Endodermal cell (in vitro differentiated cells): ENCODE data around the gene UBAP1L. TPM values are rescaled to one million over a fixed set of nuclear protein-coding genes. Genes with fewer than 3 reads are reported as not detected.
"Not testable (repeated sequence)": the region's sequence is repeated elsewhere in the genome, so short reads cannot be mapped to it uniquely, and the experiment has no call there.

Experiments used
- DNase-seq: peaks from one replicate; pipeline ENCODE4 v3.0.0-alpha.2; 2017
- H3K27ac ChIP-seq: 2 replicates; pipeline ENCODE4 v1.5.1; 2013; ENCODE audit warnings: mild to moderate bottlenecking, low read depth, low read length, moderate library complexity
- H3K27me3 ChIP-seq: 2 replicates; pipeline ENCODE4 v1.6.1; 2013; ENCODE audit warnings: mild to moderate bottlenecking, low read length, moderate library complexity; ENCODE audit not compliant: insufficient read depth, control insufficient read depth, poor library complexity, severe bottlenecking
- H3K36me3 ChIP-seq: 2 replicates; pipeline ENCODE4 v1.7.0; 2013; ENCODE audit warnings: mild to moderate bottlenecking, low read length, moderate library complexity; ENCODE audit not compliant: control insufficient read depth, insufficient read depth
- H3K4me1 ChIP-seq: one replicate; pipeline ENCODE4 v1.7.0; 2013; ENCODE audit warnings: low read length; ENCODE audit not compliant: control insufficient read depth, insufficient read depth
- H3K4me3 ChIP-seq: 2 replicates; pipeline ENCODE4 v1.5.1; 2013; ENCODE audit warnings: mild to moderate bottlenecking, low read length, moderate library complexity
- H3K9ac ChIP-seq: 2 replicates; pipeline ENCODE4 v1.6.1; 2013; ENCODE audit warnings: mild to moderate bottlenecking, low read length, moderate library complexity; ENCODE audit not compliant: poor library complexity, severe bottlenecking; ENCODE audit errors: extremely low read depth
- H3K9me3 ChIP-seq: 2 replicates; pipeline ENCODE4 v1.6.1; 2013; ENCODE audit warnings: mild to moderate bottlenecking, low read length, moderate library complexity; ENCODE audit not compliant: control insufficient read depth
- H3K27ac Mint-ChIP-seq: 2 replicates; pipeline ENCODE4 v1.8.0; 2020; ENCODE audit warnings: mixed read lengths
- H3K27me3 Mint-ChIP-seq: 2 replicates; pipeline ENCODE4 v1.8.0; 2021; ENCODE audit warnings: mild to moderate bottlenecking, mixed read lengths; ENCODE audit not compliant: insufficient read depth
- H3K36me3 Mint-ChIP-seq: 2 replicates; pipeline ENCODE4 v1.8.0; 2020; ENCODE audit warnings: low read depth, mixed read lengths
- H3K4me1 Mint-ChIP-seq: 2 replicates; pipeline ENCODE4 v1.8.0; 2020; ENCODE audit warnings: mixed read lengths
- H3K4me3 Mint-ChIP-seq: 2 replicates; pipeline ENCODE4 v1.8.0; 2020; ENCODE audit warnings: mild to moderate bottlenecking, moderate library complexity, mixed read lengths
- H3K9me3 Mint-ChIP-seq: 2 replicates; pipeline ENCODE4 v1.8.0; 2020; ENCODE audit warnings: mild to moderate bottlenecking, mixed read lengths
- CTCF ChIP-seq: fragments of 200-600 bp; sonication (generic); conservative IDR thresholded peaks from 2 replicates; pipeline ENCODE4 v1.5.0; 2021; ENCODE audit warnings: antibody characterized with exemption, mild to moderate bottlenecking
- WGBS, 2 experiments: methylation state at CpG; one replicate each; pipeline versions ENCODE4 v1.1.5 to v1.1.7; 2013; ENCODE audit warnings: missing lambda C conversion rate in 2 of 2, mixed read lengths in 1 of 2; ENCODE audit not compliant: insufficient coverage in 1 of 2, insufficient read length in 1 of 2; 5-methylcytosine and 5-hydroxymethylcytosine counted together
- total RNA-seq, 2 donors: library from RNA; stranded (reverse); fragmentation: NEBNext Ultra II Directional in 1 of 2; extraction: Animal tissue kit (Norgen Biotek cat#: 25700) in 1 of 2; gene quantifications; 2 replicates in 1 of 2; 3 replicates in 1 of 2; pipeline ENCODE4 v1.2.1, GENCODE V29; 2021

The UBAP1L gene
- total RNA-seq, 2 donors from 2014 or later, result 3.4 to 4.2 TPM

GRCh38 chr15:65077981-65078352, 37.0 kb downstream of the UBAP1L start:
- no peaks in the 10 kb centered on the region for H3K27me3 ChIP-seq
- H3K4me1 Mint-ChIP-seq, result peaks cover 16% of the 10 kb centered on the region
- peaks cover 19% of the 10 kb centered on the region for H3K9me3 Mint-ChIP-seq
- no peak overlapping the region for H3K4me3 ChIP-seq
- H3K9ac ChIP-seq, result no peak overlapping the region
- H3K36me3 ChIP-seq, result no peaks in the 10 kb centered on the region
- H3K9me3 ChIP-seq, result no peaks in the 10 kb centered on the region
- WGBS, 2 experiments, result 51 to 76% methylated on average over 21 to 24 of the region's 24 CpGs
- peak; percentile 96 for DNase-seq
- TF ChIP-seq CTCF, result peak; percentile 87
- peaks cover 5% of the 10 kb centered on the region for H3K4me1 ChIP-seq
- no peak overlapping the region for H3K27ac Mint-ChIP-seq
- no peak overlapping the region for H3K4me3 Mint-ChIP-seq
- H3K36me3 Mint-ChIP-seq, result peaks cover 1% of the 10 kb centered on the region
- H3K27ac ChIP-seq, result no peak overlapping the region
- peaks cover 53% of the 10 kb centered on the region for H3K27me3 Mint-ChIP-seq

GRCh38 chr15:65077291-65077980, 37.6 kb downstream of the UBAP1L start:
- H3K27me3 Mint-ChIP-seq, result peaks cover 49% of the 10 kb centered on the region
- H3K9me3 Mint-ChIP-seq, result peaks cover 19% of the 10 kb centered on the region
- H3K4me3 Mint-ChIP-seq, result no peak overlapping the region
- H3K36me3 ChIP-seq, result no peaks in the 10 kb centered on the region
- no peak for TF ChIP-seq CTCF
- no peak overlapping the region for H3K9ac ChIP-seq
- peaks cover 5% of the 10 kb centered on the region for H3K4me1 ChIP-seq
- WGBS, 2 experiments, result 91 to 92% methylated on average over 43 to 85 of the region's 85 CpGs
- no peak for DNase-seq
- H3K36me3 Mint-ChIP-seq, result peaks cover 1% of the 10 kb centered on the region
- H3K27ac ChIP-seq, result no peak overlapping the region
- H3K4me3 ChIP-seq, result no peak overlapping the region
- H3K27ac Mint-ChIP-seq, result no peak overlapping the region
- no peaks in the 10 kb centered on the region for H3K27me3 ChIP-seq
- H3K9me3 ChIP-seq, result peaks cover 5% of the 10 kb centered on the region
- peaks cover 11% of the 10 kb centered on the region for H3K4me1 Mint-ChIP-seq

- Mint-ChIP-seq H3K9me3 (peaks cover 19% of the 10 kb centered on the region), H3K27me3 (peaks cover 42% of the 10 kb centered on the region), H3K36me3 (peaks cover 1% of the 10 kb centered on the region), H3K4me3 (no peak within 1 kb of the TSS), H3K4me1 (peaks cover 9% of the 10 kb centered on the region), H3K27ac (no peak within 1 kb of the TSS)
- H3K9me3 ChIP-seq, result peaks cover 5% of the 10 kb centered on the region
- H3K9ac ChIP-seq, result no peak within 1 kb of the TSS
- H3K4me1 ChIP-seq, result no peaks in the 10 kb centered on the region
- H3K27ac ChIP-seq, result no peak within 1 kb of the TSS
- no peaks in the 10 kb centered on the region for H3K36me3 ChIP-seq
- WGBS, 2 experiments, result 91 to 95% methylated on average over 54 to 73 of the region's 73 CpGs
- no peak within 1 kb of the TSS for H3K4me3 ChIP-seq
- TF ChIP-seq CTCF, result no peak
- DNase-seq, result no peak
- no peaks in the 10 kb centered on the region for H3K27me3 ChIP-seq
Measured at GRCh38 chr15:65076486-65077290, 38.3 kb downstream of the UBAP1L start, which contains the start of gene KBTBD13. Gene KBTBD13, plus strand, starts transcription at chr15:65076746. Its CDS starts 70 bp downstream, at chr15:65076816.

- not testable (repeated sequence) for H3K4me1 ChIP-seq, DNase-seq, H3K4me1 Mint-ChIP-seq, H3K4me3 ChIP-seq, H3K27ac ChIP-seq, H3K4me3 Mint-ChIP-seq, H3K27me3 ChIP-seq, H3K36me3 ChIP-seq, H3K27ac Mint-ChIP-seq, H3K9ac ChIP-seq, H3K36me3 Mint-ChIP-seq, H3K9me3 ChIP-seq
- H3K9me3 Mint-ChIP-seq, result peaks cover 19% of the 10 kb centered on the region
- 89 to 95% methylated on average over 7 to 12 of the region's 12 CpGs for WGBS, 2 experiments
- H3K27me3 Mint-ChIP-seq, result peaks cover 33% of the 10 kb centered on the region
Measured at GRCh38 chr15:65075607-65076395, 39.2 kb downstream of the UBAP1L start.
